Nephron (organoid): ENCODE measurements around the gene RBMS2.

Experiments
- H3K27ac Mint-ChIP-seq, 3 experiments: 2 replicates each; pipeline ENCODE4 v1.8.0; 2020; ENCODE audit warnings: mixed read lengths in 3 of 3, mild to moderate bottlenecking in 2 of 3, moderate library complexity in 1 of 3
- H3K27me3 Mint-ChIP-seq: 2 replicates; pipeline ENCODE4 v1.8.0; 2021; ENCODE audit warnings: low read depth, mild to moderate bottlenecking, moderate library complexity, mixed read lengths
- H3K36me3 Mint-ChIP-seq: 2 replicates; pipeline ENCODE4 v1.8.0; 2020; ENCODE audit warnings: low read depth, mixed read lengths
- H3K4me1 Mint-ChIP-seq: 2 replicates; pipeline ENCODE4 v1.8.0; 2020; ENCODE audit warnings: mixed read lengths
- H3K4me3 Mint-ChIP-seq, 3 experiments: 2 replicates each; pipeline ENCODE4 v1.8.0; 2020; ENCODE audit warnings: mild to moderate bottlenecking in 3 of 3, mixed read lengths in 3 of 3, moderate library complexity in 2 of 3
- H3K9me3 Mint-ChIP-seq: 2 replicates; pipeline ENCODE4 v1.8.0; 2020; ENCODE audit warnings: mixed read lengths
- TF ChIP-seq, protein P1 (sequence below), 3 experiments: fragments of 200-600 bp; sonication (generic); IDR thresholded peaks; one replicate each; pipeline ENCODE4 v1.5.0; 2021; ENCODE audit warnings: antibody characterized with exemption in 3 of 3; ENCODE audit not compliant: unreplicated experiment in 3 of 3

The RBMS2 gene

GRCh38 chr12:56629459-56630179 is 108.0 kb downstream of the RBMS2 start:
- Mint-ChIP-seq H3K9me3 (no peaks in the 10 kb centered on the region), H3K36me3 (peaks cover 14% of the 10 kb centered on the region), H3K27ac (peak overlapping the region; percentile 79 to 92 (median 87)), H3K27me3 (no peaks in the 10 kb centered on the region), H3K4me3 (peak overlapping the region; percentile 88 to 99 (median 96)), H3K4me1 (peaks cover 45% of the 10 kb centered on the region)
- TF ChIP-seq, protein P1, sequence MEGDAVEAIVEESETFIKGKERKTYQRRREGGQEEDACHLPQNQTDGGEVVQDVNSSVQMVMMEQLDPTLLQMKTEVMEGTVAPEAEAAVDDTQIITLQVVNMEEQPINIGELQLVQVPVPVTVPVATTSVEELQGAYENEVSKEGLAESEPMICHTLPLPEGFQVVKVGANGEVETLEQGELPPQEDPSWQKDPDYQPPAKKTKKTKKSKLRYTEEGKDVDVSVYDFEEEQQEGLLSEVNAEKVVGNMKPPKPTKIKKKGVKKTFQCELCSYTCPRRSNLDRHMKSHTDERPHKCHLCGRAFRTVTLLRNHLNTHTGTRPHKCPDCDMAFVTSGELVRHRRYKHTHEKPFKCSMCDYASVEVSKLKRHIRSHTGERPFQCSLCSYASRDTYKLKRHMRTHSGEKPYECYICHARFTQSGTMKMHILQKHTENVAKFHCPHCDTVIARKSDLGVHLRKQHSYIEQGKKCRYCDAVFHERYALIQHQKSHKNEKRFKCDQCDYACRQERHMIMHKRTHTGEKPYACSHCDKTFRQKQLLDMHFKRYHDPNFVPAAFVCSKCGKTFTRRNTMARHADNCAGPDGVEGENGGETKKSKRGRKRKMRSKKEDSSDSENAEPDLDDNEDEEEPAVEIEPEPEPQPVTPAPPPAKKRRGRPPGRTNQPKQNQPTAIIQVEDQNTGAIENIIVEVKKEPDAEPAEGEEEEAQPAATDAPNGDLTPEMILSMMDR (IDR thresholded peaks at IDR 0.05; ENCODE audit: unreplicated experiment in 3 of 3): no peak

DNA sequence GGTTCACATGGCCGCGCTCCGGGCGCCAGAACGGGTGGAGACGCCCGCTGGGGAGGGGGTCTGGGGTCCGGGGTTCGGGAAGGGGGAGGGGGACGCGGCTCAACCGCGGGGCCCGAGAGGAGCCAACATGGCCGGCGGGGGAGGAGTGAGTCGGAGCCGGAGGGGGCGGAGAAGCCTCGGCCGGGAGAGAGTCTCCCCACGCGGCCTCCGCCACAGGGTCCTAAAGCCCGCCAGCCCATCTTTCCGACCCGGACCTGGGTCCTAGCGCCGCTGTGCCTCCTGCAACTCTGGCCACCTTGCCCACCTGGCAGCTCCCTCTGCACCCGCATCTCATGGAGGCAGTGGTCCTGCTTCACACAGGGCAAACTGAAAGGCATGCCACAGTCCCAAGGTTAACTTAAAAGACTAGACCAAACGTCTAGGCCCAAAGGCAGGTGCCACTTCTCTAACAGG is 108.6 kb downstream of the RBMS2 start, which contains the start of gene BAZ2A:
BAZ2A (minus strand) TSS at position 147 of the 453 bp plus-strand sequence. CDS start 12,796 bp downstream, outside the sequence.
- no peaks in the 10 kb centered on the region for H3K9me3 Mint-ChIP-seq
- peak within 1 kb of the TSS; percentile 88 to 99 (median 96) for H3K4me3 Mint-ChIP-seq
- H3K27me3 Mint-ChIP-seq: no peaks in the 10 kb centered on the region
- H3K36me3 Mint-ChIP-seq: peaks cover 14% of the 10 kb centered on the region
- H3K4me1 Mint-ChIP-seq: peaks cover 50% of the 10 kb centered on the region
- TF ChIP-seq, protein P1 (IDR thresholded peaks at IDR 0.05; ENCODE audit: unreplicated experiment in 3 of 3): no peak
- peak within 1 kb of the TSS; percentile 79 to 92 (median 87) for H3K27ac Mint-ChIP-seq

DNA sequence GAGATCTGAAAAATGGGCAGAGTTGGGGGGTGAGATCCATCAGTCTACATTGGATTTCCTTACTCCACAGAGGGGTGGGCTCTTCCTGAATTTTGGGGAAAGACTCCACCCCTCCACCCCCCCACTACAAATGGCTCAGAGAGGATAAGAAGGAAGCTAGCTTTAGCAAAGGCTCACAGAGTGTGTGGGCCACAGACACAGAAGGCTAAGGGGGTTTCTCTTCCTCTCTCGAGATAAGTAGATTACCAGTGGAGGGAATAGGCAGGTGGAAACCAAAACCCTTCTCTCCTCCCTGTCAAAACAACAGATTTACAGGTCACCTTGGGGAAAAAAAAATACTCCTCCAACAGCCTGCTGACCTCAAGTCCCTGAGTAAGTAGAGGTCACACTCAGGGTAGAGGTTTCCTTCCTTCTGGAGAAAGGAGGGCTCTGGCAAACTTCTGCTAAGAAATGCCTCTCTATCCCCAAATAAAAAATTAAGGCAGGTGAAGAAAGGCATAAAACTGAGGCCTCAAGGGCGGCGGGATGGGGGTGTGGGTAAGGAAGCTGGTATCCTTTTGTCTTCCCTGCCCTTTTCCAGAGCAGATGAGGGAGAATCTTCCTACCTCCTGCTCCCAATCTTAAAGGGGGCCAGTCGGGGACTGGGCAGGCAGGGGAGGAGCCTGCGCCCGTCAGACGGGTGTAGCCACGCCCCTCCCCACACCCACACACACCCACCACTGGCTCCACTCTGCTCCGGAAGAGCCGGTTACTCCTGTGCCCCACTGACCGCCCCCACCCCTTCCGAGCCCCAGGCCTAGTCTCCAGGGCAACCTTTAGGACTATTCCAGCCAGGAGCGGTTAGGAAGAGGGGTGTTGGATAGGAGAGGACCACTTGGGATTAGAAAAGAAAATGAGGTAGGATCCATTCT is 110.4 kb downstream of the RBMS2 start:
- TF ChIP-seq, protein P1 (IDR thresholded peaks at IDR 0.05; ENCODE audit: unreplicated experiment in 3 of 3): no peak
- Mint-ChIP-seq H3K27me3 (no peaks in the 10 kb centered on the region), H3K36me3 (peaks cover 9% of the 10 kb centered on the region), H3K4me1 (peaks cover 64% of the 10 kb centered on the region), H3K27ac (peak overlapping the region; percentile 49 to 98 (median 95)), H3K9me3 (no peaks in the 10 kb centered on the region), H3K4me3 (peak overlapping the region; percentile 88 to 99 (median 96))

DNA sequence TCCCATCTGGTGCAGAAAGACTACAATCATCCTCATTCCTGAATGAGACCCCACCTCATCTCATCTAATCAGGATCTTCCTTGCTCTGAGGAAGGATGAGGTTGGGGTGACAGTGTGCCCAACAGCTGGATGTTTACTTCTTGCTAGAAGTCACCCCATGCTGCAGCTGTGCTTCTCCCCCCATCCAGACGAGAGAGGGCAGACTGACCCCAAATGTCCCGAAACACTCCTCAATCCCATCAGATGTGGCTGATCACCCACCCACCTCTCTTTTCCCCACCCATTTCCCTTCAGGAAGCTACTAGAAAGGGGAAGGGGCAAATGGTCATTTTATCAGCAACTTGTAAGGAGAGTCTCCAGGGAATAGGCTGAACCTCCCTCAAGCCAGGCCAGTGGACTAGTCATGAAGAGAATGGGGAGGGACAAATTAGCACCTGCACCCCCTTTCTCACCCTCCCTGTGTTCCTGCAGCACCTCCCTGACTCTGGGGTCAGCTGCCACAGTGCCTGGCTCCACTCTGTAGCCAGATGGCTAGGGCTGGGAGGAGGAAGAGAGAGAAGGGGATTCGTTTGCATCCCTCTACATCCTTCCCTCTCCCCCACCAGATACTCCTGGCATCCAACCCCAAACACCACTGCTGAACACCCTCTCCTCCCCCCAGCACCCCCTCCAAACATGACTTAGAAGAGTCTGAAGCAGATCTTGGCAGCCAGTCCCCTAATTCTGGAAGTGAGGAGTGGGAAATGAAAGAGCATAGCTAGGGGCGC is 111.3 kb downstream of the RBMS2 start:
- H3K4me1 Mint-ChIP-seq: peaks cover 71% of the 10 kb centered on the region
- H3K27ac Mint-ChIP-seq: peak overlapping the region; percentile 95 to 98 (median 98)
- peak overlapping the region; percentile 88 to 99 (median 96) for H3K4me3 Mint-ChIP-seq
- peaks cover 17% of the 10 kb centered on the region for H3K36me3 Mint-ChIP-seq
- no peaks in the 10 kb centered on the region for H3K9me3 Mint-ChIP-seq
- TF ChIP-seq, protein P1 (IDR thresholded peaks at IDR 0.05; ENCODE audit: unreplicated experiment in 3 of 3): no peak
- no peaks in the 10 kb centered on the region for H3K27me3 Mint-ChIP-seq

GRCh38 chr12:56633468-56634241 is 112.0 kb downstream of the RBMS2 start:
- Mint-ChIP-seq H3K27ac (peak overlapping the region; percentile 95 to 98 (median 98)), H3K4me3 (peak overlapping the region; percentile 88 to 99 (median 96)), H3K9me3 (no peaks in the 10 kb centered on the region), H3K27me3 (no peaks in the 10 kb centered on the region), H3K4me1 (peaks cover 67% of the 10 kb centered on the region), H3K36me3 (peaks cover 19% of the 10 kb centered on the region)
- TF ChIP-seq, protein P1 (IDR thresholded peaks at IDR 0.05; ENCODE audit: unreplicated experiment in 3 of 3): no peak
